Epithelial cell of proximal tubule (primary cell): ENCODE measurements around the gene FH. TPM values are rescaled to one million over a fixed set of nuclear protein-coding genes. Genes with fewer than 3 reads are reported as not detected.

Source experiments
- DNase-seq: peaks from one replicate; pipeline ENCODE4 v3.0.0-alpha.2; 2011; ENCODE audit warnings: low read depth
- H3K4me3 ChIP-seq: 2 replicates; pipeline ENCODE4 v1.5.1; 2011; ENCODE audit warnings: low read depth, mild to moderate bottlenecking, low read length
- CTCF ChIP-seq: conservative IDR thresholded peaks from 2 replicates; pipeline ENCODE4 v1.5.1; 2012; ENCODE audit warnings: low read depth, mild to moderate bottlenecking, low read length
- total RNA-seq: library from RNA; depleted of rRNA; stranded (reverse); fragments of >200 nt; gene quantifications from 2 replicates; pipeline ENCODE4 v1.2.3, GENCODE V29; 2015

FH gene
- total RNA-seq, 1 donor from 2014 or later = 75.1 TPM

DNA sequence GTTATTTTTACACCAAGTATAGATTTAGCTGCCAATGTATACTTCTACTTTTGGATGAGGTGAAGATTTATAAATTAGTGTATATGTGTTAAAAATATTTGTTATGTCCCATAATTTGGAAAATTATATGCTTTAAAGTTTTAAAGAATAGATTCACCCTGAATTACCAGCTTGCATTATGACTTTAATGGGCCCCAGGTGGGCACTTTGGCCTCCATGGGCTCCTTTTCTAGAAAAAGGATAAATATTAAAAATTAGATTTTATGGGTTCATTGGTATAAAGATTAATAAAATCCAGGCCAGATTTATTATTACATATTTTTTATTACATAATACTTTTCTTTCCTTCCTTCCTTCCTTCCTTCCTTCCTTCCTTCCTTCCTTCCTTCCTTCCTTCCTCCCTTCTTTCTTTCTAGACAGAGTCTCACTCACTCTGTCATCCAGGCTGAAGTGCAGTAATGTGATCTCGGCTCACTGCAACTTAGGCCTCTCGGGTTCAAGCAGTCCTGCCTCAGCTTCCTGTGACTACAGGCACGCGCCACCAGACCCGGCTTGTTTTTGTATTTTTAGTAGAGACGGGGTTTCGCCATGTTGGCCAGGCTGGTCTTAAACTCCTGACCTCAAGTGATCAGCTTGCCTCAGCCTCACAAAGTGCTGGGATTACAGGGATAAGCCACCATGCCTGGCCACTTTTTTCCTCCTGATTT is 34.5 kb upstream of the FH start:
- no peak for TF ChIP-seq CTCF
- DNase-seq = no peak
- H3K4me3 ChIP-seq = no peak overlapping the region

DNA sequence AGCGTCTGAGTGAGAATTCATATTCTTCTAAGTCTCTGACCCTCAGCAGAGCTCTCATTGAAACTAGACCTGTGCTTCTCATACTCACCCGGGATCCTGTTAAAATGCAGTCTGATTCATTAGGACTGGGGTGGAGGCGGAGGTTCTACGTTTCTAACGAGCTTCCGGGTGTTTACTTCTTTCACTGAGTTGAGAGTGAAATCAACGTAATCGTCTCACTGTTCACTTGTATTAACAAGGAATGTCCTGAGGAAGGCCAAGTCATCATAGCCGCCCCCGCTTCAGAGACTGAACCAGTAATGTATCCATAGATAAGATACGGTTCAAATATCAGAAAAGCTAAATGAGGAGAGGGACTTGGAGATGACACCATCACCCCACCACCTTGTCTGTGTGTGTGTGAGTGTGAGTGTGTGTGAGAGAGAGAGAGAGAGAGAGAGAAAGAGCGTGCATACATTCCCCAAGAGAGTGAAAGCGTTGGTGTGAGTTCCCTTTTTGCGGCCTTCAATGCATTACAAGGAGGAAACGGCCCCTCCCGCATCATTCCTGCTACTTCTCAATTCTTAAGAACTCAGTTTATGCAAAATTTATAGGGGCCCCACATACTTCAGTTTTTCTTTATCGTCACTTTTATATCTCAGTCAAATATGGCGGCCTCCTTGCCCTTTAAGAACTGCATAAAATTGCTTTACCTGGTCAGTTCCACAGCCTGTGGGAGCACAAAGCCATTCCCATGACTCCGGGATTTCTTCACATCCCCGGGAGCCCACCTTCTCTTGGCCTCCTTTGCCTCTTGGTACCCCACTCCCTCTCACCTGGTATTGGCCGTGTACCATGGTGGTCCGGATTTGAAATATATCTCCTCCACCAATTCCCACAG is 32.4 kb upstream of the FH start:
- TF ChIP-seq CTCF = no peak
- H3K4me3 ChIP-seq = no peak overlapping the region
- no peak for DNase-seq

DNA sequence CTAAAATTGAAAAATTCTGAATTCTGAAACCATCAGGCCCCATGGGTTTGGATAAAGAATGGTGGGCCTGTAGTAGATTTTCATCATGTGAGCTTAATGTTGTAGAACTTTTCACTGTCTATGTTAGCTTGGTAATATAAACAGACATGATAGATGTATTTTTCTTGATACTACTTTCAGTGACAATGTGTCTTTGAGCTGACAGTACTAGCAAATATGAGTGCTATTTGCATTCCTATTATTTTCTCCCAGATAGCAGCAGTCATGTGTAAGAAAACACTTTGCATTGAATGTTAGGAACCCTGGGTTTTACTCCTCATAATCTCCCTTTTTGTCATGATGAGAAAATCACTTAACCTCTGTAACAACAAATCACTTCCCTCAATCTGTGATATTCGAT is 30.8 kb upstream of the FH start:
- no peak for DNase-seq
- H3K4me3 ChIP-seq = no peak overlapping the region
- TF ChIP-seq CTCF = no peak

GRCh38 chr1:241548008-241548407 is 28.5 kb upstream of the FH start:
- DNase-seq = no peak
- H3K4me3 ChIP-seq = no peak overlapping the region
- TF ChIP-seq CTCF = no peak

- no peak for DNase-seq
- H3K4me3 ChIP-seq = no peak overlapping the region
- no peak for TF ChIP-seq CTCF
Measured at GRCh38 chr1:241542199-241542907, 22.8 kb upstream of the FH start.

- TF ChIP-seq CTCF = no peak
- no peak for DNase-seq
- no peak overlapping the region for H3K4me3 ChIP-seq
Measured at GRCh38 chr1:241536969-241537368, 17.4 kb upstream of the FH start.
